SK-N-MC (cell line): ENCODE measurements around the gene IL1F10.
"Not testable (repeated sequence)": the region's sequence is repeated elsewhere in the genome, so short reads cannot be mapped to it uniquely, and the experiment has no call there.

Source experiments
- DNase-seq: peaks from one replicate; pipeline ENCODE4 v3.0.0-alpha.2; 2011; ENCODE audit warnings: low read depth, low spot score
- H3K27ac ChIP-seq: fragments of 200-600 bp; sonication (generic); 2 replicates; pipeline ENCODE4 v1.5.1; 2016; ENCODE audit warnings: mixed run types
- H3K36me3 ChIP-seq: fragments of 200-600 bp; sonication (generic); 2 replicates; pipeline ENCODE4 v1.6.1; 2017; ENCODE audit warnings: antibody characterized with exemption, low read length, mixed read lengths; ENCODE audit not compliant: insufficient read depth
- H3K4me3 ChIP-seq: fragments of 200-600 bp; sonication (generic); 2 replicates; pipeline ENCODE4 v1.5.1; 2016
- H3K9ac ChIP-seq: fragments of 200-600 bp; sonication (generic); 2 replicates; pipeline ENCODE4 v1.8.0; 2017; ENCODE audit warnings: mixed run types, mixed read lengths; ENCODE audit not compliant: insufficient read length
- H3K9me3 ChIP-seq: fragments of 200-600 bp; sonication (generic); 2 replicates; pipeline ENCODE4 v1.6.1; 2017; ENCODE audit warnings: low read depth, mild to moderate bottlenecking, antibody characterized with exemption, low read length, moderate library complexity, mixed read lengths
- EZH2 ChIP-seq: fragments of 200-600 bp; sonication (generic); IDR thresholded peaks from one replicate; pipeline ENCODE4 v1.6.1; 2017; ENCODE audit warnings: antibody characterized with exemption
- FOXP2 ChIP-seq: optimal IDR thresholded peaks from 2 replicates; pipeline ENCODE3; 2011; ENCODE audit warnings: mild to moderate bottlenecking, moderate library complexity; ENCODE audit not compliant: insufficient read depth; ENCODE audit errors: extremely low read length, control extremely low read depth
- POLR2AphosphoS5 ChIP-seq: IDR thresholded peaks from 2 replicates; pipeline ENCODE4 v1.6.1; 2012; ENCODE audit warnings: mild to moderate bottlenecking, low read depth, low read length, borderline replicate concordance

The IL1F10 gene

DNA sequence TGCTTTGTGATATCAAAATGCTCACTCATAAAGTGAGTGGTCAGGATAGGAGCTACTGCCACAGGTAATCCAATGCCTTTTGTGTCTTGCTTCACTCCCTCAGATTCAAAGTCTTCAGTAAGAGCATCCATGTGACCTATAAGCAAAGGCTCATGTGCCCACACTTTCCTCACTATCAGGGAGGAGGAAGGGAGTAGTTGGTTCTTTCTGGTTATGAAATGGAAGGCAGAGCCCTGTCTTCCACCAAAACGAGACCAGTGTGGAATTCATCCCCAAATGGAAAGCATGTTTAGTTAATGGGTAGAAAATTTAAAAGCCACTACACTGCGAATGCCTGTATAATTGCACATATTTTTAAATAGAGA lies 25.8 kb downstream of the IL1F10 start:
- Histone ChIP-seq H3K27ac (no peak overlapping the region), H3K9me3 (no peaks in the 10 kb centered on the region), H3K9ac (no peak overlapping the region), H3K36me3 (no peaks in the 10 kb centered on the region), H3K4me3 (no peak overlapping the region)
- no peak for TF ChIP-seq FOXP2
- no peak for TF ChIP-seq EZH2
- TF ChIP-seq POLR2AphosphoS5: no peak
- no peak for DNase-seq

DNA sequence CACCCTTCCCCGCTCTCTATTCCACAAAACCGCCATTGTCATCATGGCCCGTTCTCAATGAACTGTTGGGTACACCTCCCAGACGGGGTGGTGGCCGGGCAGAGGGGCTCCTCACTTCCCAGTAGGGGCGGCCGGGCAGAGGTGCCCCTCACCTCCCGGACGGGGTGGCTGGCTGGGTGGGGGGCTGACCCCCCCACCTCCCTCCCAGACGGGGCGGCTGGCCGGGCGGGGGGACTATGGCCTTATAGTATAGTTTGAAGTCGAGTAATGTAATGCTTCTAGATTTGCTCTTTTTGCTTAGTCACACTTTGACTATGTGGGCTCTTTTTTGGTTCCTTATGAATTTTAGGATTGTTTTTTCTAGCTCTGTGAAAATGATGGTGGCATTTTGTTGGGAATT lies 28.5 kb downstream of the IL1F10 start:
- H3K4me3 ChIP-seq, H3K9me3 ChIP-seq, H3K9ac ChIP-seq, DNase-seq, H3K36me3 ChIP-seq, H3K27ac ChIP-seq: not testable (repeated sequence)

DNA sequence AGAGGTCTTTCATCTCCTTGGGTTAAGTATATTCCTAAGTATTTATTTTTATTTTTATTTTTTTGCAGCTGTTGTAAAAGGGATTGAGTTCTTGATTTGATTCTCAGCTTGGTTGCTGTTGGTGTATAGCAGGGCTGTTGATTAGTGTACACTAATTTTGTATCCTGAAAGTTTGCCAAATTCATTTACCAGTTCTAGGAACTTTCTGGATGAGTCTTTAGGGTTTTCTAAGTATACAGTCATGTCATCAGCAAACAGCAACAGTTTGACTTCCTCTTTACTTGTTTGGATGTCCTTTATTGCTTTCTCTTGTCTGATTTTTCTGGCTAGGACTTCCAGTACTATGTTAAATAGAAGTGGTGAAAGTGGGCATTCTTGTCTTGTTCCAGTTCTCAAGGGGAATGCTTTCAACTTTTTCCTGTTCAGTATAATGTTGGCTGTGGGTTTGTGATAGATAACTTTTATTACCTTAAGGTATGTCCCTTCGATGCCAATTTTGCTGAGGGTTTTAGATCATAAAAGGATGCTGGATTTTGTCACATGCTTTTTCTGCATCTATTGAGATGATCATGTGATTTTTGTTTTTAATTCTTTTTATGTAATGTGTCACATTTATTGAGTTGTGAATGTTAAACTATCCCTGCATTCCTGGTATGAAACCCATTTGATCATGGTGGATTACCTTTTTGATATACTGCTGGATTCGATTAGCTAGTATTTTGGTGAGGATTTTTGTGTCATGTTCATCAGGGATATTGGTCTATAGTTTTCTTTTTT lies 29.3 kb downstream of the IL1F10 start:
- H3K4me3 ChIP-seq, H3K9me3 ChIP-seq, H3K9ac ChIP-seq, DNase-seq, H3K27ac ChIP-seq, H3K36me3 ChIP-seq: not testable (repeated sequence)

DNA sequence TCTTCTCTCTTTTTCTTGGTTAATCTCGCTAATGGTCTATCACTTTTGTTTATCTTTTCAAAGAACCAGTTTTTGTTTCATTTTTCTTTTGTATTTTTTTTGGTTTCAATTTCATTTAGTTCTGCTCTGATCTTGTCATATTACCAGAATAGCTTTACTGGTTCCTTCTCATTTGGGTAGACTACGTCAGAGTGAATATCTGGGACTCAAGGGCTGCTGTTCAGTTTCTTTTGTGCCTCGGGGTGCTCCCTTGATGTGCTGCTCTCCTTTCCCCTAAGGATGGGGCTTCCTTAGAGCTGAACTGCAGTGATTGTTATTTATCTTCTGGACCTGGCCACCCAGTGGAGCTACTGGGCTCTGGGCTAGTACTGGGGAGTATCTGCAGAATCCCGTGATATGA lies 30.3 kb downstream of the IL1F10 start:
- Histone ChIP-seq H3K9ac (no peak overlapping the region), H3K27ac (no peak overlapping the region), H3K36me3 (no peaks in the 10 kb centered on the region), H3K9me3 (no peaks in the 10 kb centered on the region), H3K4me3 (no peak overlapping the region)
- no peak for DNase-seq
- TF ChIP-seq FOXP2 (no peak), POLR2AphosphoS5 (no peak), EZH2 (no peak)

DNA sequence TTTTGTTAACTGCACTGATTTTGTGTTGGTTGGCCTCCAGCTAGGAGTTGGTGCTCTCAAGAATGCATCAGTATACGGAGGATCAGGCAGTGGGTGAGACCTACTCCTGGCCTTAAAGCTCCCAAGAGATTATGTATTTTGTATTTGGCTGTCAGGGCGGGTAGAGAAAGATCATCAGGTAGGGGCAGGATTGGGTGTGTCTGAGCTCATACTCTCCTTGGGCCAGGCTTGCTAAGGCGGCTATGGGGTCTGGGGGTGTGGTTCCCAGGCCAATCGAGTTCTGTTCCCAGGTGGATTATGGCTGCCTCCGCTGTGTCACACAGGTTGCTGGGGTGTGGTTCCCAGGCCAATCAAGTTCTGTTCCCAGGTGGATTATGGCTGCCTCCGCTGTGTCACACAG lies 30.8 kb downstream of the IL1F10 start:
- Histone ChIP-seq H3K4me3 (no peak overlapping the region), H3K27ac (no peak overlapping the region), H3K36me3 (no peaks in the 10 kb centered on the region), H3K9me3 (no peaks in the 10 kb centered on the region), H3K9ac (no peak overlapping the region)
- no peak for DNase-seq
- no peak for TF ChIP-seq POLR2AphosphoS5
- no peak for TF ChIP-seq EZH2
- TF ChIP-seq FOXP2: no peak

DNA sequence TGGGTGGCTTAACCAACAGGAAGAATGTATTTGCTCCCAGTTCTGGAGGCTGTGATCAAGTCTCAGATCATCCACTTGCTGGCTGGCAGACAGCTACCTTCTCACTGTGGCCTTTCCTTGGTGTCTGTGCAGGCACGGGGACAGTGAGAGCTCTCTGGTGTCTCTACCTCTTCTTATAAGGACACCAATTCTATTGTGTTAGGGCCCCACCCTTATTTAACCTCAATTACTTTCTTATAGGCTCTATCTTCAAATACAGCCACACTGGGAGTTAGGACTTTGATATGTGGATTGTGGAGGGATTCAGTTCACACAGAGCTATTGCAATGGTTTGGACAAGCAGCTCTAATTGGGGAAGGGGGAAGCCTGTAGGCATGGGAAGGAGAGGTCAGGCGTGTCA lies 34.4 kb downstream of the IL1F10 start:
- TF ChIP-seq POLR2AphosphoS5: no peak
- TF ChIP-seq FOXP2: no peak
- TF ChIP-seq EZH2: no peak
- H3K9me3 ChIP-seq: no peaks in the 10 kb centered on the region
- no peak for DNase-seq
- no peaks in the 10 kb centered on the region for H3K36me3 ChIP-seq
- no peak overlapping the region for H3K27ac ChIP-seq
- H3K4me3 ChIP-seq: no peak overlapping the region
- H3K9ac ChIP-seq: no peak overlapping the region

DNA sequence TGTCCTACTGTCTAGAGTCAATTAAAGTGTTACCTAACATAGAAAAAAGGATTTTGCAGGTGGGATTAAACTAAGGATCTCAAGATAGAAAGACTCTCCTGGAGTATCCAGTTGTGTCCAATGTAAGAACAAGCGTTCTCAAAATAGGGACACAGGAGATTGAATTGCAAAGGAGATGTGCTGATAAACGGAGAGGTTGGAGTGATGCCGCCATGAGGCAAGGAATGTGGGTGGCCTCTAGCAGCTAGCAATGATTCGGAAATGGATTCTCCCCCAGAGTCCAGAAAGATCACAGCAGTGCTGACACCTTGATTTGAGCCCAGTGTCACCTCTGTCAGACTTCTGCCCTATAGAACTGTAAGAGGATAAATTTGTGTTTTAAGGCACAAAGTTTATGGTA lies 35.5 kb downstream of the IL1F10 start:
- Histone ChIP-seq H3K27ac (no peak overlapping the region), H3K9ac (no peak overlapping the region), H3K4me3 (no peak overlapping the region), H3K9me3 (no peaks in the 10 kb centered on the region), H3K36me3 (no peaks in the 10 kb centered on the region)
- DNase-seq: no peak
- no peak for TF ChIP-seq EZH2
- no peak for TF ChIP-seq POLR2AphosphoS5
- no peak for TF ChIP-seq FOXP2

DNA sequence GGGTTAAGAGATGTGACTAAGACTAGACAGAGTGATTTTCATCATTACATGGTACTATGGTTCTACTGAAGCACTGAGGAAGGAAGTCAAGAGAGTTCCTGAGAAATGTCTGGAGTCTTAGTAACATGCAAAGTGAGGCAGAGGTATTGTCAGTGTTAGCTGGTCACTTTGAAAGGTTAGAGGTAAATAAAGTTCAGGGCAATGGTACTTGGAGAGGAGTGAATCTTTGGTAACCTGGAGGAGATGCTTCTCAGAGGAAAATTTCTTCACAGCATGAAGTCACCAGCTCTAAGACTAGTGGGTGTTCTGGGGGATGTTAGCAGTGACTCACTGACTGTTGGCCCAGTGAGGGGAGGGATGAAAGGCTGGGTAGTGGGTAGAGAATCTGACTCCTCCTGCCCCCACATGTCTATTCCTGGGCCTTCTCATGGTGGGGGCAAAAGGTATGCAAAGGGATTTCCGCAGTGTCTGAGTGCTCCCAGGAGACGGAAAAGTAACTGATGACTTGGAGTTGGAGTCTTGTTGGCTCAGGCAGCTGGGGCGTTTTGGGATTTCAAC lies 36.4 kb downstream of the IL1F10 start:
- no peak overlapping the region for H3K4me3 ChIP-seq
- H3K27ac ChIP-seq: no peak overlapping the region
- H3K9ac ChIP-seq: no peak overlapping the region
- DNase-seq: no peak
- H3K36me3 ChIP-seq: no peaks in the 10 kb centered on the region
- no peaks in the 10 kb centered on the region for H3K9me3 ChIP-seq
- no peak for TF ChIP-seq FOXP2
- TF ChIP-seq EZH2: no peak
- no peak for TF ChIP-seq POLR2AphosphoS5

DNA sequence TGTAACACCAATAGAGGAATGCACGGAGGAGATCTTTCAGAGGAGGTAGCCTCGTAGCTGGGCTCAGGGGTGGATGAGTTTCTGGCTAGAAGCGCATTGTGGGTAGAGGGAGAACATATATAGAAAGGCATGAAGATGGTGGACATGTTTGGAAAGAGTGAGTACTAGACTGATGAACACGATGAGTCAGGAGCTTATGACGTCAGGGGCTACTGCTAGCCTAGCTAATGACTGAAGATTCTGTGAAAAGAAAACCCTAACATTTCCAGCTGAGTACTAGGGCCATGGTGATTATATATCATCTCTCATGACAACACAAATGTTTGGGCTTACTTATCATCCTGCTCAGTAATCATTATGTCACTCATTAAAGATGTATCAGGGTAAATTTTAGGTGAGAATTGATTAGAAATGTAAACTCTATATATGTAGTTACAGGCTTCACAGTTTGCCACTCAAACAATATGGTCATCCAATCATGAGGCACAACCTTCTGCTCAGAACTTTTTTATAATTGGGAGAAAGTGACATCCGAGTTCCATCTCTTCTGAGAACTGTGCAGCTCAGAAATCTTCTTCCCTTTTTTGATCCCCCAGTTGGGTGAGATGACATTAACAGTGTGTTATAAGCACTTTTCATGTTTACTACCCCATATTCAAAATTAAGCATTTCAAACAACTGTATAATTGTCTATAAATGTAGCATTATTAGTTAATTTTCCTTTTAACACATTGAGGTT lies 37.4 kb downstream of the IL1F10 start:
- no peak for DNase-seq
- Histone ChIP-seq H3K9me3 (no peaks in the 10 kb centered on the region), H3K4me3 (no peak overlapping the region), H3K36me3 (no peaks in the 10 kb centered on the region), H3K27ac (no peak overlapping the region), H3K9ac (no peak overlapping the region)
- TF ChIP-seq EZH2 (no peak), POLR2AphosphoS5 (no peak), FOXP2 (no peak)
